ENCODE data around the gene TBL2.
"Not testable (repeated sequence)": the region's sequence is repeated elsewhere in the genome, so short reads cannot be mapped to it uniquely, and the experiment has no call there.

The TBL2 gene

GRCh38 chr7:73606801-73607691 lies 28.7 kb upstream of the TBL2 start:
- no peak for DNase-seq

GRCh38 chr7:73605601-73606220 lies 27.3 kb upstream of the TBL2 start:
- DNase-seq: no peak

- no peak for DNase-seq
Measured at GRCh38 chr7:73602721-73603651, 24.6 kb upstream of the TBL2 start.

- no peak for DNase-seq
Measured at GRCh38 chr7:73599916-73600315, 21.5 kb upstream of the TBL2 start.

- DNase-seq: no peak
Measured at GRCh38 chr7:73599151-73599882, 20.9 kb upstream of the TBL2 start.

- DNase-seq: no peak
Measured at GRCh38 chr7:73597978-73598782, 19.8 kb upstream of the TBL2 start.

- no peak for DNase-seq
Measured at GRCh38 chr7:73596191-73597065, 18.0 kb upstream of the TBL2 start.

GRCh38 chr7:73595358-73595757 lies 17.0 kb upstream of the TBL2 start:
- DNase-seq: no peak

GRCh38 chr7:73593207-73594045 lies 15.0 kb upstream of the TBL2 start:
- no peak for DNase-seq

GRCh38 chr7:73586911-73587310 lies 8.5 kb upstream of the TBL2 start:
- no peak for DNase-seq

- no peak for DNase-seq
Measured at GRCh38 chr7:73585196-73585595, 6.8 kb upstream of the TBL2 start.

- no peak for DNase-seq
Measured at GRCh38 chr7:73582664-73583202, 4.4 kb upstream of the TBL2 start.

GRCh38 chr7:73581006-73581405 lies 2.6 kb upstream of the TBL2 start:
- not testable (repeated sequence) for DNase-seq

GRCh38 chr7:73577627-73578341 lies 595 bp downstream of the TBL2 start:
- DNase-seq: no peak

GRCh38 chr7:73573791-73574190 lies 4.6 kb downstream of the TBL2 start:
- no peak for DNase-seq

GRCh38 chr7:73573276-73573675 lies 5.1 kb downstream of the TBL2 start:
- DNase-seq: no peak

GRCh38 chr7:73572767-73573186 lies 5.6 kb downstream of the TBL2 start:
- no peak for DNase-seq

- no peak for DNase-seq
Measured at GRCh38 chr7:73570977-73571376, 7.4 kb downstream of the TBL2 start.

GRCh38 chr7:73570521-73570920 lies 7.9 kb downstream of the TBL2 start:
- DNase-seq: no peak
